Left ventricle myocardium inferior (tissue), 1 donor: ENCODE results near the gene SYNDIG1. TPM values are rescaled to one million over a fixed set of nuclear protein-coding genes. Genes with fewer than 3 reads are reported as not detected.

Experiments
- DNase-seq: peaks from one replicate; pipeline ENCODE4 v3.0.0-alpha.2; 2020
- H3K27ac ChIP-seq: fragments of 200-600 bp; replicated peaks from 2 replicates; pipeline ENCODE4 v1.8.0; 2021
- H3K27me3 ChIP-seq: fragments of 200-600 bp; 2 replicates; pipeline ENCODE4 v1.8.0; 2021; ENCODE audit warnings: low read depth
- H3K36me3 ChIP-seq: fragments of 200-600 bp; 2 replicates; pipeline ENCODE4 v1.8.0; 2021
- H3K4me1 ChIP-seq: fragments of 200-600 bp; 2 replicates; pipeline ENCODE4 v1.8.0; 2021
- H3K4me3 ChIP-seq: fragments of 200-600 bp; 2 replicates; pipeline ENCODE4 v1.8.0; 2021; ENCODE audit warnings: mild to moderate bottlenecking, moderate library complexity
- H3K9me3 ChIP-seq: fragments of 200-600 bp; replicated peaks from 2 replicates; pipeline ENCODE4 v1.8.0; 2021
- intact Hi-C: fragments of 100-400 bp; cut with micrococcal nuclease; formaldehyde crosslinking; loops from one replicate; pipeline ENCODE4 v1.11.0; 2022
- total RNA-seq: library from RNA; stranded (reverse); fragmentation: NEBNext Ultra II Directional; extraction: Animal tissue kit (Norgen Biotek cat#: 25700); gene quantifications from one replicate; pipeline ENCODE4 v1.2.1, GENCODE V29; 2021
- TF ChIP-seq, protein P1 (sequence below): fragments of 200-600 bp; IDR thresholded peaks from 2 replicates; pipeline ENCODE4 v1.8.0; 2021; ENCODE audit warnings: antibody characterized with exemption, mild to moderate bottlenecking, borderline replicate concordance
- donor health status: DM: no; HTN: yes; CAD: no; lungs with severe emphysema.

SYNDIG1 gene
- total RNA-seq, 1 donor from 2014 or later, result 21.4 TPM

DNA sequence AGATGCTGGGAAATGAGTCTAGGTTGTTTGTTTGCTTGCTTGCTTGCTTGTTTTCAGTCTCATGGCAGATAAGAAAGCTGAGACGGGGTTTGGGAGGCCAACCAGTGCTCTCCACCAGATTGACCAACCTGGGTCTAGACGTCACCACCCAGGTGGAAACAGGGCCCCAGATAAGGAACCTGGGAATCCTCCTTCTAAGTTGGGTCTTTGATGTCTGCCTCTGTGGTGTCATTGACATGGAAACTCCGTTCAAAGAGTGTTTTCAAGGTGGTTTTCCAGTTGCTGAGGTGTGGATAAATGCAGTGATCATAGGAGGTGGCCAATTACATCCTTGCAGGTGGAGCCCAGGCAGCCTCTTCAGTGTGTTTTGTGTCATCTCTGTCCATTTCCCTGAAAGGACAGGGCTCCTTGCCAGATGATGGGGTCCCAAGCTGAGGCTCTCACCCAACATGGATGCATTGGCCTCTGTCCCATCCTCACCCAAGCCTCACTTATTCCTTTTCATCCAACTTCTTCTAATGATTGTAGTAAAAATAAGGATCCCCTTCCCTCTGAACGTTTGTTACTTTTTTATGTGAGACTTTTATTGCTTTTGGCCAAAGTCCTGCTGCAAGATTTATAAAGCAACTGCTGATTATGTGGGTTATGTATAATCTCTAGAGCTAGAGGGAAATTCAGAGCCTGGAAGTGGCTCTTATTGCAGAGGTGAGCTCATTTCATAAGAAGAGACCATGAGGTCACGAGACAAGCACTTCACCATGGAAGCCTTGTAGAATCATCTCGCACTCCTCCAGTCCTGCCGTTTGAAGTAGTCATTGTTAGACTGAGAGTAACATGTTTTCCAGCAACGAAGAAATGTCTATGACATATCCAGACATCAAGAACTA, 32.0 kb upstream of the SYNDIG1 start:
- TF ChIP-seq, protein P1, sequence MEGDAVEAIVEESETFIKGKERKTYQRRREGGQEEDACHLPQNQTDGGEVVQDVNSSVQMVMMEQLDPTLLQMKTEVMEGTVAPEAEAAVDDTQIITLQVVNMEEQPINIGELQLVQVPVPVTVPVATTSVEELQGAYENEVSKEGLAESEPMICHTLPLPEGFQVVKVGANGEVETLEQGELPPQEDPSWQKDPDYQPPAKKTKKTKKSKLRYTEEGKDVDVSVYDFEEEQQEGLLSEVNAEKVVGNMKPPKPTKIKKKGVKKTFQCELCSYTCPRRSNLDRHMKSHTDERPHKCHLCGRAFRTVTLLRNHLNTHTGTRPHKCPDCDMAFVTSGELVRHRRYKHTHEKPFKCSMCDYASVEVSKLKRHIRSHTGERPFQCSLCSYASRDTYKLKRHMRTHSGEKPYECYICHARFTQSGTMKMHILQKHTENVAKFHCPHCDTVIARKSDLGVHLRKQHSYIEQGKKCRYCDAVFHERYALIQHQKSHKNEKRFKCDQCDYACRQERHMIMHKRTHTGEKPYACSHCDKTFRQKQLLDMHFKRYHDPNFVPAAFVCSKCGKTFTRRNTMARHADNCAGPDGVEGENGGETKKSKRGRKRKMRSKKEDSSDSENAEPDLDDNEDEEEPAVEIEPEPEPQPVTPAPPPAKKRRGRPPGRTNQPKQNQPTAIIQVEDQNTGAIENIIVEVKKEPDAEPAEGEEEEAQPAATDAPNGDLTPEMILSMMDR, result no peak

DNA sequence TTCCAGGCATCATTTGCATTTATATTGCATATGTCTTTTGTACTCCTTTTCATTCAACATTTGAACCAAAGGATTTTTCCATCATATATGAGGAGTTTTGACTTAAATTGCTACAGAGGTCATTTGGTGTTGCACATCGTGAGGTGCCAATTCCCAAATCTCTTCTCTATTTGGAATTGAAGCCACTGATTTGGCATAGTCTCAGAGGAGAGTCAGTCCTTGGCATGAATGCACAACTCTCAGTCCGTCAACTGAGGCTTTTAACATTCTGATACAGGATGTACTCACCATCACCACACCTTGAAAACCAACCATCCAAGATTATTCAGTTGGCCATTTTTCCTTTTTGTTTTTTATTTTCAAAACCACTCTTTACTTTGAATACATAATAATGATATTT, 31.1 kb upstream of the SYNDIG1 start:
- peaks cover 61% of the 10 kb centered on the region for H3K27me3 ChIP-seq
- TF ChIP-seq, protein P1, result no peak
- H3K4me1 ChIP-seq, result no peaks in the 10 kb centered on the region
- H3K36me3 ChIP-seq, result no peaks in the 10 kb centered on the region
- no peaks in the 10 kb centered on the region for H3K9me3 ChIP-seq
- H3K4me3 ChIP-seq, result no peak overlapping the region
- no peak for DNase-seq
- intact Hi-C loops, result no loop called here
- no peak overlapping the region for H3K27ac ChIP-seq

More for the DNA sequence above, 32.0 kb upstream of the SYNDIG1 start:
- intact Hi-C loops, result no loop called here
- Histone ChIP-seq H3K27ac (no peak overlapping the region), H3K9me3 (no peaks in the 10 kb centered on the region), H3K27me3 (peaks cover 52% of the 10 kb centered on the region), H3K4me3 (no peak overlapping the region), H3K36me3 (no peaks in the 10 kb centered on the region), H3K4me1 (no peaks in the 10 kb centered on the region)
- DNase-seq, result no peak

GRCh38 chr20:24439737-24440387, 29.6 kb upstream of the SYNDIG1 start:
- Histone ChIP-seq H3K9me3 (no peaks in the 10 kb centered on the region), H3K27ac (no peak overlapping the region), H3K4me3 (no peak overlapping the region), H3K4me1 (no peaks in the 10 kb centered on the region), H3K36me3 (no peaks in the 10 kb centered on the region), H3K27me3 (peaks cover 77% of the 10 kb centered on the region)
- no peak for DNase-seq
- intact Hi-C loops, result loop anchor here (10.0 kb wide), 1 partner anchor 295 kb away; no protein-coding TSS in a partner anchor
- TF ChIP-seq, protein P1, result no peak

- H3K27me3 ChIP-seq, result peaks cover 93% of the 10 kb centered on the region
- H3K4me3 ChIP-seq, result no peak overlapping the region
- intact Hi-C loops, result loop anchor here (10.0 kb wide), 1 partner anchor 297 kb away; no protein-coding TSS in a partner anchor
- TF ChIP-seq, protein P1, result no peak
- H3K9me3 ChIP-seq, result no peaks in the 10 kb centered on the region
- no peak for DNase-seq
- H3K36me3 ChIP-seq, result no peaks in the 10 kb centered on the region
- H3K27ac ChIP-seq, result no peak overlapping the region
- H3K4me1 ChIP-seq, result no peaks in the 10 kb centered on the region
These were observed 27.8 kb upstream of the SYNDIG1 start for GRCh38 chr20:24441661-24442060.

DNA sequence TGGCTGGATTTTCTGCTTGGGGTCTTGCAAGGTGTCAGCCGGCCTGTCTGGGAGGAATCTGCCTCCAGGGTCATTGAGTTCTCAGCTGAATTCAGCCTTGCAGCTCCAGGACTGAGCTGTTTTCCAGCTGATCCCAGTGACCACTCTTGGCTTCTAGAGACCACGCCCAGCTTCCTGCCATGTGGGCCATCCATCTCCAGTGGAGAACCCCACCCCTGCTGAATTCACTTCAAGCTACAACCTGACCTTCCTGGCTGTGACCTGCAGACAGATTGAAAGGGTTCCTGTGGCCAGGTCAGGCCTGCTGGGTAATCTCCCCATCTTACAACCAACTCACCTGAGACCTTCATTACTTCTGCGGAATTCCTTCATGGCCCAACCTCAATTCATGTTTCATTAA, 26.5 kb upstream of the SYNDIG1 start:
- no peak overlapping the region for H3K27ac ChIP-seq
- DNase-seq, result no peak
- H3K36me3 ChIP-seq, result no peaks in the 10 kb centered on the region
- H3K4me1 ChIP-seq, result no peaks in the 10 kb centered on the region
- TF ChIP-seq, protein P1, result no peak
- H3K4me3 ChIP-seq, result no peak overlapping the region
- intact Hi-C loops, result loop anchor here (10.0 kb wide), 1 partner anchor 298 kb away; no protein-coding TSS in a partner anchor
- H3K27me3 ChIP-seq, result peaks cover 91% of the 10 kb centered on the region
- no peaks in the 10 kb centered on the region for H3K9me3 ChIP-seq
